HCT116 (cell line): ENCODE data around the gene FLOT1.

ENCODE experiments used
- POLR2A ChIP-seq: IDR thresholded peaks from 2 replicates; pipeline ENCODE4 v1.7.0; 2011; ENCODE audit warnings: borderline replicate concordance; ENCODE audit not compliant: insufficient read depth, insufficient read length; ENCODE audit errors: extremely low read depth
- TCF7L2 ChIP-seq: IDR thresholded peaks from 2 replicates; pipeline ENCODE4 v1.7.0; 2011; ENCODE audit warnings: borderline replicate concordance, inconsistent platforms; ENCODE audit not compliant: insufficient read depth, insufficient read length; ENCODE audit errors: extremely low read depth
- TF ChIP-seq, protein P1 (sequence below): IDR thresholded peaks from 2 replicates; pipeline ENCODE4 v1.6.1; 2012

DNA sequence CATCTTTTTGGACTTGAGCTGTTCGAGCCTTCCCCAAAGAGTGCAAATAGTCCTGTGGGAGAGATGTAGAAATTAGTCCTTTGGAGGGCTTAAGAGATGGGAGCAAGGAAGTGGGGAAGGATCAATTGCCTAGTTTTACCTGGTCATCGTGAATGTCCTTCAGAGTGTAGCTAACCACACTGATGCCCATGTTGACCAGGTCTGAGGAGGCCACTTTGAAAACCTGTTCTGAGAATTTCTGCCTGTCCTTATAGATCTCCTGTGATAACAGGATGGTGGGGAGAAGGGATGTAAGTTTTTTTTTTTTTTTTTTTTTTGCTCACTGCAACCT is 2.0 kb downstream of the FLOT1 start:
- TF ChIP-seq, protein P1, sequence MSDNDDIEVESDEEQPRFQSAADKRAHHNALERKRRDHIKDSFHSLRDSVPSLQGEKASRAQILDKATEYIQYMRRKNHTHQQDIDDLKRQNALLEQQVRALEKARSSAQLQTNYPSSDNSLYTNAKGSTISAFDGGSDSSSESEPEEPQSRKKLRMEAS: no peak
- TF ChIP-seq POLR2A (no peak), TCF7L2 (no peak)
